ENCODE data around the gene GNPDA1.
"Not testable (repeated sequence)": the region's sequence is repeated elsewhere in the genome, so short reads cannot be mapped to it uniquely, and the experiment has no call there.

Gene GNPDA1

GRCh38 chr5:142012792-142013388 is at the start of gene GNPDA1:
Gene GNPDA1, minus strand, starts transcription at chr5:142013027. Its CDS starts 992 bp downstream, at chr5:142012035.
- no peak for FAIRE-seq

GRCh38 chr5:142059304-142059940 is 46.6 kb upstream of the GNPDA1 start:
- FAIRE-seq, result no peak

GRCh38 chr5:142057697-142058056 is 44.9 kb upstream of the GNPDA1 start:
- no peak for FAIRE-seq

GRCh38 chr5:142056816-142057696 is 44.2 kb upstream of the GNPDA1 start:
- FAIRE-seq, result no peak

- no peak for FAIRE-seq
These were observed 42.5 kb upstream of the GNPDA1 start for GRCh38 chr5:142055301-142055700.

GRCh38 chr5:142053426-142054151 is 40.8 kb upstream of the GNPDA1 start:
- FAIRE-seq, result no peak

GRCh38 chr5:142052026-142052425 is 39.2 kb upstream of the GNPDA1 start:
- FAIRE-seq, result not testable (repeated sequence)

GRCh38 chr5:142048272-142048671 is 35.4 kb upstream of the GNPDA1 start:
- FAIRE-seq, result no peak

- FAIRE-seq, result no peak
These were observed 33.4 kb upstream of the GNPDA1 start for GRCh38 chr5:142046191-142046590.

GRCh38 chr5:142040881-142041280 is 28.1 kb upstream of the GNPDA1 start:
- not testable (repeated sequence) for FAIRE-seq

- no peak for FAIRE-seq
These were observed 27.5 kb upstream of the GNPDA1 start for GRCh38 chr5:142040285-142040684.

- no peak for FAIRE-seq
These were observed 25.9 kb upstream of the GNPDA1 start for GRCh38 chr5:142038735-142039134.

- not testable (repeated sequence) for FAIRE-seq
These were observed 24.8 kb upstream of the GNPDA1 start for GRCh38 chr5:142037599-142037998.

GRCh38 chr5:142036918-142037317 is 24.1 kb upstream of the GNPDA1 start:
- no peak for FAIRE-seq

- FAIRE-seq, result no peak
These were observed 22.2 kb upstream of the GNPDA1 start for GRCh38 chr5:142034994-142035393.

- FAIRE-seq, result not testable (repeated sequence)
These were observed 21.1 kb upstream of the GNPDA1 start for GRCh38 chr5:142033632-142034567.

GRCh38 chr5:142032747-142033631 is 20.2 kb upstream of the GNPDA1 start:
- FAIRE-seq, result no peak

- FAIRE-seq, result no peak
These were observed 19.3 kb upstream of the GNPDA1 start for GRCh38 chr5:142032150-142032549.

GRCh38 chr5:142025637-142026036 is 12.8 kb upstream of the GNPDA1 start:
- FAIRE-seq, result no peak

- FAIRE-seq, result no peak
These were observed 12.0 kb upstream of the GNPDA1 start for GRCh38 chr5:142024771-142025304.

GRCh38 chr5:142023836-142024235 is 11.0 kb upstream of the GNPDA1 start:
- no peak for FAIRE-seq
